Esophagus squamous epithelium (tissue), 5 donors: ENCODE data around the gene DBNDD1. TPM values are rescaled to one million over a fixed set of nuclear protein-coding genes. Genes with fewer than 3 reads are reported as not detected.

Source experiments
- DNase-seq: peaks from one replicate; lab custom pipeline; 2025; lab: John Stamatoyannopoulos, UW
- H3K27ac ChIP-seq, 4 donors: fragments of 200-600 bp; sonication (generic); one replicate each; pipeline ENCODE4 v1.5.1; 2016 to 2019; ENCODE audit warnings: mild to moderate bottlenecking in 1 of 4
- H3K27me3 ChIP-seq, 4 donors: fragments of 200-600 bp; sonication (generic); 1 replicate in 3 of 4; 2 replicates in 1 of 4; pipeline versions ENCODE4 v1.5.1 to v1.6.0; 2017 to 2021; ENCODE audit warnings: antibody characterized with exemption in 1 of 4
- H3K36me3 ChIP-seq, 3 donors: fragments of 200-600 bp; sonication (generic); one replicate each; pipeline ENCODE4 v1.5.1; 2016 to 2019
- H3K4me1 ChIP-seq, 3 donors: fragments of 200-600 bp; sonication (generic); one replicate each; pipeline ENCODE4 v1.5.1; 2017 to 2019
- H3K4me3 ChIP-seq, 4 donors: fragments of 200-600 bp; sonication (generic); 1 replicate in 3 of 4; 2 replicates in 1 of 4; pipeline ENCODE4 v1.5.1; 2016 to 2019; ENCODE audit warnings: mild to moderate bottlenecking in 2 of 4, moderate library complexity in 1 of 4
- H3K9me3 ChIP-seq, 3 donors: fragments of 200-600 bp; sonication (generic); one replicate each; pipeline ENCODE4 v1.5.1; 2016 to 2019
- CTCF ChIP-seq, 6 experiments: fragments of 450-650 bp in 4 of 6; fragments of 200-600 bp in 2 of 6; sonication (generic) in 2 of 6; IDR thresholded peaks; one replicate each; pipeline ENCODE4 v1.5.1; 2016 to 2019; ENCODE audit warnings: antibody characterized with exemption in 6 of 6, mild to moderate bottlenecking in 4 of 6, moderate library complexity in 4 of 6
- POLR2A ChIP-seq, 4 donors: fragments of 450-650 bp; IDR thresholded peaks; one replicate each; pipeline ENCODE4 v1.6.1; 2017; ENCODE audit warnings: antibody characterized with exemption in 4 of 4, mild to moderate bottlenecking in 4 of 4, moderate library complexity in 3 of 4
- WGBS, 2 donors: methylation state at CpG; one replicate each; pipeline ENCODE4 v1.1.5; 2018; 5-methylcytosine and 5-hydroxymethylcytosine counted together
- intact Hi-C: fragments of 100-400 bp; cut with DNase I; formaldehyde crosslinking; loops from one replicate; pipeline ENCODE4 v1.15.0; 2022
- total RNA-seq, 4 donors: library from RNA; depleted of rRNA; stranded (reverse); fragments of >200 nt; gene quantifications; one replicate each; pipeline ENCODE4 v1.1.0, GENCODE V29; 2016
- donor health status: DM: yes; HTN: yes; CAD: no.

Gene DBNDD1
- total RNA-seq, 4 donors from 2014 or later: 5.8 to 29.2 (median 12.7) TPM

GRCh38 chr16:90037276-90037675 is 18.0 kb upstream of the DBNDD1 start:
- no peaks in the 10 kb centered on the region for H3K9me3 ChIP-seq
- peaks cover 0 to 90% (median 12%) of the 10 kb centered on the region in 3 donors for H3K36me3 ChIP-seq
- 72 to 76% methylated on average over 8 to 11 of the region's 12 CpGs for WGBS, 2 donors
- intact Hi-C loops: no loop called here
- H3K27me3 ChIP-seq: no peaks in the 10 kb centered on the region
- no peak for DNase-seq
- H3K27ac ChIP-seq: no peak overlapping the region
- H3K4me1 ChIP-seq: peaks cover 0 to 1% (median 0%) of the 10 kb centered on the region in 3 donors
- no peak overlapping the region for H3K4me3 ChIP-seq
- TF ChIP-seq CTCF (IDR thresholded peaks at IDR 0.05): no peak
- no peak for TF ChIP-seq POLR2A (IDR thresholded peaks at IDR 0.05)

- no peaks in the 10 kb centered on the region for H3K4me1 ChIP-seq
- TF ChIP-seq CTCF (IDR thresholded peaks at IDR 0.05): no peak
- no peak for TF ChIP-seq POLR2A (IDR thresholded peaks at IDR 0.05)
- H3K36me3 ChIP-seq: peaks cover 0 to 99% (median 18%) of the 10 kb centered on the region in 3 donors
- no peak overlapping the region for H3K4me3 ChIP-seq
- intact Hi-C loops: no loop called here
- H3K27ac ChIP-seq: no peak overlapping the region
- H3K9me3 ChIP-seq: no peaks in the 10 kb centered on the region
- H3K27me3 ChIP-seq: no peaks in the 10 kb centered on the region
- 83 to 89% methylated on average over 3 to 4 of the region's 5 CpGs for WGBS, 2 donors
- DNase-seq: no peak
These were observed 16.6 kb upstream of the DBNDD1 start for GRCh38 chr16:90035902-90036301.

GRCh38 chr16:90034504-90034903 is 15.2 kb upstream of the DBNDD1 start:
- 85 to 89% methylated on average over 8 of the region's 8 CpGs for WGBS, 2 donors
- Histone ChIP-seq H3K27ac (no peak overlapping the region), H3K4me1 (no peaks in the 10 kb centered on the region), H3K36me3 (peaks cover 0 to 95% (median 18%) of the 10 kb centered on the region in 3 donors), H3K4me3 (no peak overlapping the region), H3K9me3 (no peaks in the 10 kb centered on the region), H3K27me3 (no peaks in the 10 kb centered on the region)
- intact Hi-C loops: no loop called here
- DNase-seq: no peak
- TF ChIP-seq POLR2A (IDR thresholded peaks at IDR 0.05) (no peak), CTCF (IDR thresholded peaks at IDR 0.05) (no peak)

GRCh38 chr16:90033387-90033786 is 14.1 kb upstream of the DBNDD1 start:
- WGBS, 2 donors: 77 to 89% methylated on average over 4 of the region's 4 CpGs

More at GRCh38 chr16:90033387-90033786, 14.1 kb upstream of the DBNDD1 start:
- H3K27me3 ChIP-seq: no peaks in the 10 kb centered on the region
- H3K4me1 ChIP-seq: no peaks in the 10 kb centered on the region
- H3K9me3 ChIP-seq: no peaks in the 10 kb centered on the region
- H3K36me3 ChIP-seq: peaks cover 0 to 95% (median 18%) of the 10 kb centered on the region in 3 donors
- H3K27ac ChIP-seq: no peak overlapping the region
- TF ChIP-seq CTCF (IDR thresholded peaks at IDR 0.05): no peak
- no peak for TF ChIP-seq POLR2A (IDR thresholded peaks at IDR 0.05)
- intact Hi-C loops: no loop called here
- H3K4me3 ChIP-seq: no peak overlapping the region
- no peak for DNase-seq
